Activated CD8-positive, alpha-beta memory T cell treated with anti-CD3 and anti-CD28 coated beads, Interleukin-2, amount 10 ng/mL, durations not matched to agents 7 days and 5 days (primary cell): ENCODE data around the gene ZNF296. TPM values are rescaled to one million over a fixed set of nuclear protein-coding genes. Genes with fewer than 3 reads are reported as not detected.

Experiments
- ATAC-seq: fragments of 150-1000 bp; cut with Tn5 transposase; one replicate; pipeline ENCODE4 v1.10.0; 2021; ENCODE audit warnings: moderate library complexity
- CTCF ChIA-PET: fragments of 350-600 bp; sonication (Branson Sonifier 250); formaldehyde crosslinking; loops from one replicate; lab custom pipeline; 2021; ENCODE audit warnings: antibody characterized with exemption; lab: Charles Lee
- DNase-seq: peaks from one replicate; pipeline ENCODE4 v3.0.0-alpha.2; 2020
- H3K27ac Mint-ChIP-seq: one replicate; pipeline ENCODE4 v1.8.0; 2021; ENCODE audit warnings: mild to moderate bottlenecking, mixed read lengths
- H3K27me3 Mint-ChIP-seq: one replicate; pipeline ENCODE4 v1.8.0; 2021; ENCODE audit warnings: mixed read lengths
- H3K36me3 Mint-ChIP-seq: one replicate; pipeline ENCODE4 v1.8.0; 2021; ENCODE audit warnings: mild to moderate bottlenecking, mixed read lengths
- H3K4me1 Mint-ChIP-seq: one replicate; pipeline ENCODE4 v1.8.0; 2021; ENCODE audit warnings: mixed read lengths
- H3K4me3 Mint-ChIP-seq: one replicate; pipeline ENCODE4 v1.8.0; 2021; ENCODE audit warnings: mild to moderate bottlenecking, moderate library complexity, mixed read lengths
- H3K9me3 Mint-ChIP-seq: one replicate; pipeline ENCODE4 v1.8.0; 2022; ENCODE audit warnings: low read depth, mixed read lengths
- total RNA-seq, 2 experiments: library from RNA; stranded (reverse); gene quantifications; one replicate each; pipeline ENCODE4 v1.2.3, GENCODE V29; 2021

ZNF296 gene
- total RNA-seq, 2 experiments from 2014 or later: 5.3 to 9.5 TPM

DNA sequence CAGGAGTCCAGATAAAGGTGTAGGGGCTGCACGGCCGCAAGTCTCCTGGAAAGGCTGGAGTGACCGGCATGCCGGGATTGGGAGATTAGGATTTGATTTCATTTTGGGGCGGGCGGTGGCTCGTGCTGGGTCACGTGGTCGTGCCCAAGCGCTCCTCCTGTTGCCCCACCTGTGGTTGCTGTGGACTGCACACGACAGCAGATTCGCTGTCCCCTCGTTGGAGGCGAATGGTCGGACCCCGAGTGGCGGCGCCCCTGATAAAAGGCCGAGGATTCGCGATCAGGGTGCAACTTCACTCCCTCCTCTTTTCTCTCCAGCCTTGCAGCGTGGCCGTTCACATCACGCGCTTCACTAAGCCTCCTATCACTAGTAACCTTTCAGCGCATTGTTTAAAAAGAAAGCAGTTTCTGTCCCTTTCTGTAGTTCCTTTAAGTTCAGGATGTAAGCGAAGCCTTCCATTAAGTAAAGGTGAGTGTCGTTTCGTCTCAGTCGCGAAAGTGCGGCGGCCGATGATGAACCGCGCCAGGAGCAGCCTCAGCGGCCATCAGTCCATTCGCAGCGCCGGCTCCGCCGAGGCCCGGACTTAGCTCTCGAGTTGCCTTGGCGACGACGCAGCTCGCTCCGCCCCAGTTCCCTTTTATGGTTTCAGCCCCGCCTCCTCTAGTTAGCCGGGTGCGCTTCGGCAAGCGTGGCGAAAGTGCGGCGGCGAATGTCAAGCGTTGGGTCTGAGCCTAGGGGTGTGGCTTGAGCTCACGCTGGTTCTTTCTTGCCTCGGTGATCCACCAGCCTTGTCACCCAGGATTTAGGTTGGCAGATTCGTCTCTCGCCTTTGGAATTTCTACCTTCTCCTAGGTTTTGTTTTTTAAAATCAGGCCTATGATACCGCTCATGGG is 15.0 kb upstream of the ZNF296 start:
- DNase-seq: peak; percentile 94
- Mint-ChIP-seq H3K27ac (peak overlapping the region; percentile 95), H3K9me3 (no peaks in the 10 kb centered on the region), H3K4me1 (peaks cover 69% of the 10 kb centered on the region), H3K4me3 (peak overlapping the region; percentile 88), H3K36me3 (peaks cover 29% of the 10 kb centered on the region), H3K27me3 (no peaks in the 10 kb centered on the region)
- CTCF ChIA-PET: interaction anchor here (0.6 to 2.5 kb wide), 11 partner anchors 8 to 640 kb away, joined by 3 to 14 read pairs (median 5); partner anchors contain the start of genes GEMIN7 and TRAPPC6A
- ATAC-seq: peak; percentile 60

DNA sequence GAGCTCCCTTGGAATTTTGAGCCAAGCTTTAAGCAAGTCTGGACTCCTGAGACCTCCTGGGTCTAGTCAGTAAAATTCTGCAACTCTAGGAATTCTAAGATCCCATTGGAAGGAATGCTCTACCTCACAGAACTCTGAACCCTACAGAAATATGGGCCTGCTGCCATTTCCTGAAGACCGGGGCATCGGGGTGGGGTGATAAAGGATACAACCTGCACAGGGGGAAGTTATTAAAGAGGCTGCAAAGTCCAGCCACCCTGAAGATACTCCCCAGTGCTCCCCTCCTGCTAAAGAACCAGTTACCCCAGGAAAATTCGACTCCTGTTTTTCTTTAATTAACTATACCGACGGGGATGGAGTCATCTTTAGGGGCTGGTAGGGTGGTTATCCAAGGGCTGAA is 14.3 kb upstream of the ZNF296 start:
- Mint-ChIP-seq H3K4me1 (peaks cover 65% of the 10 kb centered on the region), H3K36me3 (peaks cover 30% of the 10 kb centered on the region), H3K9me3 (no peaks in the 10 kb centered on the region), H3K27me3 (no peaks in the 10 kb centered on the region), H3K27ac (no peak overlapping the region), H3K4me3 (no peak overlapping the region)
- DNase-seq: no peak
- CTCF ChIA-PET: no interaction called here
- no peak for ATAC-seq

DNA sequence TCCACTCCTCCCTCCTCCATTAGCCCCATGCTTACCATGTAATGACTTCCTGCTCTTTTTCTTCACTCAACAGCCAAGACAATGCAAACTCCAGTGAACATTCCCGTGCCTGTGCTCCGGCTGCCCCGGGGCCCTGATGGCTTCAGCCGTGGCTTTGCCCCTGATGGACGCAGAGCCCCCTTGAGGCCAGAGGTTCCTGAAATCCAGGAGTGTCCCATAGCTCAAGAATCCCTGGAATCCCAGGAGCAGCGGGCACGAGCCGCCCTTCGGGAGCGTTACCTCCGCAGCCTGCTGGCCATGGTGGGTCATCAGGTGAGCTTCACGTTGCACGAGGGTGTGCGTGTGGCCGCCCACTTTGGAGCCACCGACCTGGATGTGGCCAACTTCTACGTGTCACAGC is 13.8 kb upstream of the ZNF296 start:
- Mint-ChIP-seq H3K9me3 (no peaks in the 10 kb centered on the region), H3K27me3 (no peaks in the 10 kb centered on the region), H3K36me3 (peaks cover 32% of the 10 kb centered on the region), H3K4me3 (no peak overlapping the region), H3K4me1 (peaks cover 68% of the 10 kb centered on the region), H3K27ac (no peak overlapping the region)
- no peak for ATAC-seq
- CTCF ChIA-PET: no interaction called here
- no peak for DNase-seq

DNA sequence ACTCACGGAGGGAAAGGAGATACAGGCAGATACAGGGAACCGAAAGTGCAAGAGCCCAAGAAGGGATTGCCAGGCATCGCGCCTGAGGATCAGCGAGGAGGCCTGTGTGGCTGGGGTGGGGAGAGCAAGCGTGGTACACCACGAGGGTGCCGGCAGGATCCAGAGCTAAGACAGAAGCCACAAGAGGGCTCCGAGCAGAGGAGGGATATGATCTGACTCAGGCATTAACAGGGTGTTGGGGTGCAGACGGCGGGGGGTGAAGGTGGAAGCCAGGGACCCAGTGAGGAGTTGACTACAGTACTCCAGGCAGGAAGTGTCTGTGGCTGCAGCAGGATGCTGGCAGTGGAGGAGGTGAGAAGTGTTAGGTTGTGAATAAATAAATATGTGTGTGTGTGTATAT is 11.3 kb upstream of the ZNF296 start:
- Mint-ChIP-seq H3K27me3 (no peaks in the 10 kb centered on the region), H3K4me3 (peak overlapping the region; percentile 55), H3K27ac (peak overlapping the region; percentile 92), H3K36me3 (peaks cover 28% of the 10 kb centered on the region), H3K9me3 (no peaks in the 10 kb centered on the region), H3K4me1 (peaks cover 51% of the 10 kb centered on the region)
- CTCF ChIA-PET: interaction anchor here (0.9 to 1.4 kb wide), 9 partner anchors 9 to 184 kb away, joined by 3 to 9 read pairs (median 5); partner anchors contain the start of genes GEMIN7 and MARK4
- DNase-seq (peak; percentile 91), ATAC-seq (peak; percentile 84)

DNA sequence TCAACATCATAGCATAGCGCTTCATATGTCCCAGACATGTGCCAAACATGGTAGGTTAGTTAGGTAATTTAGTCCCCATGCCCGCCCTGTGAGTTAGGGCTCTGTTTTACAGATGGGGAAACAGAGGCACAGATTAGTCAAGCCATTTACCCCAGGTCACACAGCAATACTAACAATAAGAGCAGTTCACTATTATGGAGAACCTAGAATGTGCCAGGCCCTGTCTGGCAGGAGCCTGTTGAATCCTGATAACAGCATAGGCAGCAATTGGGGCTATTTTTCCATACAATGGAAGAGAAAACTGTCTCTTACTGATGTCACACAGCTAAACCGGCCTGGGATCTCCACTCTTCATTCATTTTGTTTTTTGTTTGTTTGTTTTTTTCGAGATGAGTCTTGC is 10.2 kb upstream of the ZNF296 start:
- Mint-ChIP-seq H3K27ac (peak overlapping the region; percentile 92), H3K27me3 (no peaks in the 10 kb centered on the region), H3K4me1 (peaks cover 52% of the 10 kb centered on the region), H3K9me3 (no peaks in the 10 kb centered on the region), H3K36me3 (peaks cover 33% of the 10 kb centered on the region), H3K4me3 (no peak overlapping the region)
- DNase-seq (no peak), ATAC-seq (no peak)
- CTCF ChIA-PET: interaction anchor here (1.4 kb wide), 1 partner anchor 27 kb away, joined by 6 read pairs; no protein-coding TSS in a partner anchor

DNA sequence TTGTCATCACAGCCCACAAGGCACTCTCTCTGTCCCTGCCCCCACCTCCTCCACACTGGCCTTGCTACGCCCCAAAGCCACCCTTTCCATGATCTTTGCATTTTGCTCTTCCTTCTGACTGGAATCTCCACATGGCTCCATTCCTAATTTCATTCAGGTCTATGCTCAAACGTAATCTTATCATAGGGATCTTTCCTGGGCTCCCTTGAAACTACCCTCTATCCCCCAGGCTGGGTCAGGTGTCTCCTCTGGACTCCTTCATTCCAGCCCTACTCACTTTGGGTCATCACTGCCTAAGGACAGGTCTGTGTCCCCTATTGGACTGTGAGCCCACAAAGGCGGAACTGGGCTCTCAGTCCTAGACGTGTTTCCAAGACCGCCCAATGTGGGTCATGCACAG is 5.9 kb upstream of the ZNF296 start:
- DNase-seq (no peak), ATAC-seq (no peak)
- peaks cover 19% of the 10 kb centered on the region for H3K36me3 Mint-ChIP-seq
- CTCF ChIA-PET: interaction anchor here (2.4 kb wide), 1 partner anchor 10 kb away, joined by 12 read pairs; the partner anchor contains the start of gene PPP1R37
- no peak overlapping the region for H3K27ac Mint-ChIP-seq
- no peaks in the 10 kb centered on the region for H3K9me3 Mint-ChIP-seq
- no peak overlapping the region for H3K4me3 Mint-ChIP-seq
- peaks cover 54% of the 10 kb centered on the region for H3K4me1 Mint-ChIP-seq
- no peaks in the 10 kb centered on the region for H3K27me3 Mint-ChIP-seq

DNA sequence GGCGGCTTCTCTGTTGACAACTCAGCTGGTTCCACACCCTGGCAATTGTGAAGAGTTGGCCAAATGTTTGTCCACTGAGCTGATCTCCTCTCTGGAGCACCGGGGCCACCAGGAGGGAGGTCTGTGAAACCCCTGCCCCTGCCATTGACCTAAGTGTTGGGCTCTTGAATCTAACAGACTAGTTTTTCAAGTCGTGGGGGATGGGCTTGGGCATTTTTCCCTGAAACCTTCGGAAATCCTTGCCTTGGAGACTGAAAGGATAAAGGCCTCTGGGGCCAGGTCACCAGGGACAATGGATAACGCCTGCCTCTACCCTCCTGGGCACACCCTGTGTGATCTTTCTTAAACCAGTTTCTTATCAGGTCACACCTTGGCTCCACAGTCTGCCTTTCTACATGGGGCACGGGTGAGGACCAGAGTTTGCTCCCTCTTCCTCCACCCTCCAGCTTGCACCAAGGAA is 3.7 kb upstream of the ZNF296 start:
- peaks cover 50% of the 10 kb centered on the region for H3K4me1 Mint-ChIP-seq
- no peak for DNase-seq
- H3K9me3 Mint-ChIP-seq: no peaks in the 10 kb centered on the region
- peaks cover 13% of the 10 kb centered on the region for H3K36me3 Mint-ChIP-seq
- H3K27ac Mint-ChIP-seq: peak overlapping the region; percentile 83
- no peaks in the 10 kb centered on the region for H3K27me3 Mint-ChIP-seq
- CTCF ChIA-PET: interaction anchor here (0.5 to 2.3 kb wide), 14 partner anchors 9 to 565 kb away, joined by 3 to 16 read pairs (median 3); partner anchors contain the start of gene CLASRP
- no peak for ATAC-seq
- H3K4me3 Mint-ChIP-seq: peak overlapping the region; percentile 96

DNA sequence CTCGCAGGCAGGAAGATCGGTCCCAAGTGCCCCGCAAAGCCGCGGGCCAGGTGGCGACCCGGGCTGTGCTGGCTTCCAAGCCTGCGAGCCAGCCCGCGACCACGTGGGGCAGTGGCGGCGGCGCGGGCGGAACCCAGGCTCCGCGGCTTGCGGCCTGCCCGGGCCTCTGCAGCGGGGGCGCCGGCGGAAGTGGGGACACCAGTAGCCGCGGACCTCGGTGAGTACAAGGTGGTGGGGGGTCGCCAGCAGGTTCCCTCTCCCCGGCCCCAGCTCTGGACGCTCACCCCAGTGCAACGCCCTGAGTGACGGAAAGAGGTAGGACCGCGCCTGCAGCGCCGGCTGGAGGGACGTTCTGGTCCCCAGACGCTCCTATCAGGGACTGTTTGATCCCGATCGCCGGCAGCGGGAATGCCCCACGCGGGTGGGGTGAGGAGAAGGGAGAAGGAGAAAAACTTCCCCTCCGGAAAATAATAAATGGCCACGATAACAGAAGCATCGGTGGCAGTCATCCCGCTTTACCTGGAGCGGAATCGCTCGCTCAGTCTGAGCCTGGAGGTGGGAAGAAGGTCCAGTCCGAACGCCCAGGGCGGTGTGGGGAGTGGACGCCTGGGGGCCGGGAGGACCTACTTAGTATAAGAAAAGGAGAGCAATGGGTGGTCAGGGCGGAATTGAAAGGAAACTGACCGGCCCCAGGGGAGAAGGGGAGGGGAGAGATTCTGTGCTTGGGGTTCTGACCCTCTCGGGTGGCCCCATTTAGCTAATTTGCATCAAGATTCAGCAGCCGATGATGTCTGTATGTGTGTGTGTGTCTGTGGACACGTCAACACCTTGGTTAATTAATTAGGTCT is 3.0 kb upstream of the ZNF296 start, which contains the start of gene GEMIN7:
TSS of gene GEMIN7 (plus strand) at position 198 of the 848 bp plus-strand sequence. CDS start 10,855 bp downstream, outside the sequence.
- Mint-ChIP-seq H3K27me3 (no peaks in the 10 kb centered on the region), H3K36me3 (peaks cover 13% of the 10 kb centered on the region), H3K4me1 (peaks cover 54% of the 10 kb centered on the region), H3K4me3 (peak within 1 kb of the TSS; percentile 96), H3K9me3 (no peaks in the 10 kb centered on the region), H3K27ac (peak within 1 kb of the TSS; percentile 83)
- CTCF ChIA-PET: interaction anchor here (0.5 to 2.4 kb wide), 14 partner anchors 8 to 360 kb away, joined by 3 to 16 read pairs (median 3); partner anchors contain the start of gene CLASRP
- ATAC-seq: peak; percentile 55
- DNase-seq: peak; percentile 83

DNA sequence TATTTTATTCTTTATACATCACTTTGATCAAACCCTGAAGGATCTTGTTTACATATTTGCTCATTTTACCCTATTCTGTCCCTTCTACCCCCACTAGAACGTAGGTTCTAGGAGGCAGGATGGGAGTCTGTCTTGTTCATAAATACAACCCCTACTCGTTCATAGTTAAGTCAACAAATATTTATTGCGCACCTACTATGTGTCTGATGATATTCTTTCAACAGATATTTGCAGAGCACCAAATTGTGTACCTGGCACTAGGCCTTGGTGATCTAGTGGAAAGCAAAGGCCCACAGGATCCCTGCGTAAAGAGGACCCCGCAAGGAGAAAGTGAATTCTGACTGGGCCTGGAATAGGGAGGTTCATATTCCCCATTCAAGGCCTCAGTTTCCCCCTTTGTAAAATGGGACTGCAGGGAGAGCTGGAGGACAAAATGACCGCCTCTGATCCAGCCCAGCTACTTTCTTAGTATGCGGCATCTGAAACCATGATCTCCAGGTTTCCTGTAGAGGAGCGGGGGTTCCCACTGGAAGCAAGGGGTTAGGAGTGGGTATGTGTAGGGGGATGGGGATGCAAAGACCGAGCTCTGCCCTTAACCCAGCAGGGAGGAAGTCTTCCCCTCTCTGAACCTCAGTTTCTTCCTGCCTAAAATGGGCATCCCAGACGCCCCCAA is 2.2 kb upstream of the ZNF296 start:
- Mint-ChIP-seq H3K4me3 (peak overlapping the region; percentile 96), H3K4me1 (peaks cover 54% of the 10 kb centered on the region), H3K27me3 (no peaks in the 10 kb centered on the region), H3K9me3 (no peaks in the 10 kb centered on the region), H3K36me3 (peaks cover 13% of the 10 kb centered on the region), H3K27ac (peak overlapping the region; percentile 70)
- CTCF ChIA-PET: interaction anchor here (0.8 to 2.4 kb wide), 4 partner anchors 9 to 39 kb away, joined by 3 to 16 read pairs (median 9); partner anchors contain the start of gene CLASRP
- ATAC-seq (no peak), DNase-seq (no peak)

DNA sequence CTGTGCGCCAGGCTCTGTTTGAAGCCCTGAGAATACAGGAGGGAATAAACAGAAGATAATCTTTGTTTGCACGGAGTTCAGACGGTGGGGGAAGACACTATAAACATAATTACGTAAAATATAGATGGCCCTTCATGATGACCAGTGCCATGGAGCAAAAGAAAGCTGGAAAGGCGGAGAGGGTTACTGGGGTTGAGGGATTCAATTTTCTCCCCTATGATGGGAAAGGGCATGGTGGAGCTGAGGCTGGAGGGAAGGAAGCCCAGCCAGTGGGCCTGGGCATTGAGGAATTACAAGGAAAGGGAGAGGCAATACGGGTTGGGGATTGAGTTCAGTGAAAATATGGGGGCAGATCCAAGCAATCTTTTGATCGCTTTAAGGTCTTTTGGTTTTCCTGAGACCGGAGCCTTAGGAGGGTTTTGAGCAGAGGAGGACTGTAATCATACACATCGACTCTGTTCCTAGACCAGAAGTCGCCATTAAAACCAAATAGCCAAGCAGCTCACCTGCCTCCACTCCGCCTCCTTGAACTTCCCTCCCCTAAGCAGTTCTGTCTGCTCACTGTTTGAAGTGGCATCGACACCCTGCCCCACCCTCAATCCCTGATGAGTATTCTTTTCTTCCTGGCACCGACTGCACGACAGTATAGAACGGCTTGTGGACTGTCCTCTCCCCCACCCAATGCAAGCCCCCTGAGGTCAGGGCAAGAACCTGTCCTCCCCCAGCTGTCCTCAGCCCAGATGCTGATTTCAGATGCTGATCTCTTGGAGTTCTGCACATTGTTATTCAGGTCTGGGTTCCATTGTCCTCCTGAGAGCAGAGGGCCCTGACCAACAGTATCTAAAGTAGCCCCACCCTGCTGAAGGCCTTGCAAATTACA is 813 bp upstream of the ZNF296 start:
- H3K9me3 Mint-ChIP-seq: no peaks in the 10 kb centered on the region
- H3K4me3 Mint-ChIP-seq: peak overlapping the region; percentile 82
- CTCF ChIA-PET: interaction anchor here (0.9 to 2.4 kb wide), 2 partner anchors 11 to 15 kb away, joined by 4 to 9 read pairs; partner anchors contain the start of gene PPP1R37
- H3K36me3 Mint-ChIP-seq: peaks cover 11% of the 10 kb centered on the region
- DNase-seq (no peak), ATAC-seq (no peak)
- H3K27me3 Mint-ChIP-seq: no peaks in the 10 kb centered on the region
- H3K4me1 Mint-ChIP-seq: peaks cover 49% of the 10 kb centered on the region
- peak overlapping the region; percentile 88 for H3K27ac Mint-ChIP-seq

DNA sequence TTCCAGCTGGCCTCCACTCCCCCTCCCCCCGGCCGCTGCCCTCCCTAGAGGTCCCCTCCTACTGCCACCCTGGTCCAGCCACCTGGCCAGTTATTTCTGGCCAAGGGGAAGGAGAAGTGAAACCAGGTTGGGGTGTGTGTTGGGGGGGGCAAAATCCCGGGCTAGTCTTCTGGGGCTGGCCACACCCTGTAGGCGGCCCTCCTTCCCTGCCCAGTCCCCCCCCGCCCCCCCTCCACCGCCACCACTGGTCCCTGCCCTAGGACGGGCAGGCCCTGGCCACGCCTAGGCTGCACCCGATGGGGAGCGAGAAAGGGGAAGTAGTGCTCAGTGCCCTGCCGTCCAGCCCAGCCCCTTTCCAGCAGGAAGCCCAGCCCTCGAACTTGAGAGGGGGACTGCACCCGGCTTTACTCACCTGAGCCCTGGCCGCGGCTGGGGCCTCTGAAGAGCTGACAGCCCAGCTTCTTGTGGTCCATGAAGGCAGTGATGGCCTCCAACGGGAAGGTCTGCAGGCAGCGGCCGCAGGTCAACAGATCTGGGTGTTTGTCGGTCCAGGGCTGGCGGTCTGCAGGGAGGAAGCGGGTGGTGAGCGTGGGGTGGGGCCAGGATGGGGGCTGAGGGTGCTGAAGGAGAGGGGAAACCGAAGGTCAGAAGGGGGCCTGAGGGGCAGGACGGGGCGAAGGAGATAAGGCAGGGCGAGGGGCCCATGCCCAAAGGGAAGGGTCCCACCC is 813 bp downstream of the ZNF296 start:
- Mint-ChIP-seq H3K9me3 (no peaks in the 10 kb centered on the region), H3K4me3 (peak overlapping the region; percentile 82), H3K27me3 (no peaks in the 10 kb centered on the region), H3K4me1 (peaks cover 35% of the 10 kb centered on the region), H3K27ac (peak overlapping the region; percentile 88), H3K36me3 (peaks cover 4% of the 10 kb centered on the region)
- DNase-seq: peak; percentile 85
- CTCF ChIA-PET: interaction anchor here (0.7 to 1.8 kb wide), 7 partner anchors 10 to 111 kb away, joined by 3 to 5 read pairs (median 4); partner anchors contain the start of gene PPP1R37
- peak; percentile 57 for ATAC-seq
